Stimulated activated CD4-positive, alpha-beta T cell treated with anti-CD3 and anti-CD28 coated beads, Interleukin-4, amount 100 ng/mL, for 24 hours (primary cell): ENCODE results near the gene FBXO9.
A peak's percentile ranks its signal among the peaks of the same experiment; 100 is the strongest.
"Not testable (repeated sequence)": the region's sequence is repeated elsewhere in the genome, so short reads cannot be mapped to it uniquely, and the experiment has no call there.

Experiments used
- DNase-seq: peaks from one replicate; pipeline ENCODE4 v3.0.0-alpha.2; 2020

The FBXO9 gene

GRCh38 chr6:53048431-53049195 is 16.6 kb upstream of the FBXO9 start:
- no peak for DNase-seq

GRCh38 chr6:53049415-53049814 is 15.8 kb upstream of the FBXO9 start:
- DNase-seq, result no peak

- not testable (repeated sequence) for DNase-seq
These were observed 13.1 kb upstream of the FBXO9 start for GRCh38 chr6:53052152-53052551.

- DNase-seq, result no peak
These were observed 10.7 kb upstream of the FBXO9 start for GRCh38 chr6:53054532-53054931.

- no peak for DNase-seq
These were observed 9.3 kb upstream of the FBXO9 start for GRCh38 chr6:53055873-53056272.

GRCh38 chr6:53056273-53056672 is 8.9 kb upstream of the FBXO9 start:
- no peak for DNase-seq

GRCh38 chr6:53058388-53059195 is 6.6 kb upstream of the FBXO9 start:
- no peak for DNase-seq

GRCh38 chr6:53059648-53060589 is 5.3 kb upstream of the FBXO9 start:
- no peak for DNase-seq

- DNase-seq, result no peak
These were observed 3.0 kb upstream of the FBXO9 start for GRCh38 chr6:53062169-53062539.

GRCh38 chr6:53064255-53064654 is 949 bp upstream of the FBXO9 start:
- not testable (repeated sequence) for DNase-seq

- peak; percentile 96 for DNase-seq
These were observed 408 bp upstream of the FBXO9 start for GRCh38 chr6:53064726-53065265.

- peak; percentile 46 for DNase-seq
These were observed 843 bp downstream of the FBXO9 start for GRCh38 chr6:53066077-53066417.

GRCh38 chr6:53066874-53067706 is 1.9 kb downstream of the FBXO9 start:
- no peak for DNase-seq

GRCh38 chr6:53067849-53068361 is 2.7 kb downstream of the FBXO9 start:
- DNase-seq, result no peak

GRCh38 chr6:53069427-53069826 is 4.2 kb downstream of the FBXO9 start:
- DNase-seq, result no peak

GRCh38 chr6:53070806-53071205 is 5.6 kb downstream of the FBXO9 start:
- peak; percentile 33 for DNase-seq

GRCh38 chr6:53074347-53074746 is 9.1 kb downstream of the FBXO9 start:
- no peak for DNase-seq

GRCh38 chr6:53080813-53081212 is 15.6 kb downstream of the FBXO9 start:
- DNase-seq, result no peak

GRCh38 chr6:53086302-53086701 is 21.1 kb downstream of the FBXO9 start:
- no peak for DNase-seq

- no peak for DNase-seq
These were observed 24.7 kb downstream of the FBXO9 start for GRCh38 chr6:53089948-53090347.

GRCh38 chr6:53090576-53090975 is 25.4 kb downstream of the FBXO9 start:
- DNase-seq, result no peak

- DNase-seq, result no peak
These were observed 30.1 kb downstream of the FBXO9 start for GRCh38 chr6:53095270-53095669.
